ENCODE data around the gene KRT4. TPM values are rescaled to one million over a fixed set of nuclear protein-coding genes. Genes with fewer than 3 reads are reported as not detected.
A peak's percentile ranks its signal among the peaks of the same experiment; 100 is the strongest.

KRT4 gene
- total RNA-seq, 1 donor from 2014 or later, result not detected

DNA sequence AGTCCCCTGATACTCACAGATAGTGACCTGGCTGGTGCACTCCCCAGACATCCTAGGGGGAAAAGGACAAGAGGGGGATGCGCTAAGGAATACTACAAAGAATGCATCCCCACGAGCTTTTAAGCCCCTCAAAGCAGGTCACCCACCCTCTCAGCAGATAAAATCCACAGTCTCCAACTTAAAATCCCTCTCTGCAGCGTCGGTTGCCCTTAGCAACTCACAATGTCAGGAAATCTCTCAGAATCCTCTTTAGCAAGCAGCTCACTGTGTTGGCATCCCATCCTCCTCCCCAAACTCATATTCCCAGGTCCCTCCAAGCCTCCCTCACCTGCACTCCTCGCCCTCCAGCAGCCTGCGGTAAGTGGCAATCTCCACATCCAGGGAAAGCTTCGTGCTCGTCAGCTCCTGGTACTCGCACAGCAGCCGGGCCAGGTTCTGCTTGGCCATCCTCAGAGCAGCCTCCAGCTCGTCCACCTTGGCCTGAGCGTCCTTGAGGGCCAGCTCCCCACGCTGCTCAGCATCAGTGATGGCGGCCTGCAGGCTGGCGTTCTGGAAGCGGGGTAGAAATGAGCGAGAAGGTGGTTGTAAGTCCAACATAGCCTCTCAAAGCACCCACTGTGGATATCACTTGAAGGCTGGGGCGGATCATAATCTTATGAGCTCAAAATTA lies 25.7 kb upstream of the KRT4 start:
- TF ChIP-seq, protein P1, sequence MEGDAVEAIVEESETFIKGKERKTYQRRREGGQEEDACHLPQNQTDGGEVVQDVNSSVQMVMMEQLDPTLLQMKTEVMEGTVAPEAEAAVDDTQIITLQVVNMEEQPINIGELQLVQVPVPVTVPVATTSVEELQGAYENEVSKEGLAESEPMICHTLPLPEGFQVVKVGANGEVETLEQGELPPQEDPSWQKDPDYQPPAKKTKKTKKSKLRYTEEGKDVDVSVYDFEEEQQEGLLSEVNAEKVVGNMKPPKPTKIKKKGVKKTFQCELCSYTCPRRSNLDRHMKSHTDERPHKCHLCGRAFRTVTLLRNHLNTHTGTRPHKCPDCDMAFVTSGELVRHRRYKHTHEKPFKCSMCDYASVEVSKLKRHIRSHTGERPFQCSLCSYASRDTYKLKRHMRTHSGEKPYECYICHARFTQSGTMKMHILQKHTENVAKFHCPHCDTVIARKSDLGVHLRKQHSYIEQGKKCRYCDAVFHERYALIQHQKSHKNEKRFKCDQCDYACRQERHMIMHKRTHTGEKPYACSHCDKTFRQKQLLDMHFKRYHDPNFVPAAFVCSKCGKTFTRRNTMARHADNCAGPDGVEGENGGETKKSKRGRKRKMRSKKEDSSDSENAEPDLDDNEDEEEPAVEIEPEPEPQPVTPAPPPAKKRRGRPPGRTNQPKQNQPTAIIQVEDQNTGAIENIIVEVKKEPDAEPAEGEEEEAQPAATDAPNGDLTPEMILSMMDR (IDR thresholded peaks at IDR 0.05; ENCODE audit: partially characterized antibody, unreplicated experiment), result no peak
- no peak for DNase-seq

DNA sequence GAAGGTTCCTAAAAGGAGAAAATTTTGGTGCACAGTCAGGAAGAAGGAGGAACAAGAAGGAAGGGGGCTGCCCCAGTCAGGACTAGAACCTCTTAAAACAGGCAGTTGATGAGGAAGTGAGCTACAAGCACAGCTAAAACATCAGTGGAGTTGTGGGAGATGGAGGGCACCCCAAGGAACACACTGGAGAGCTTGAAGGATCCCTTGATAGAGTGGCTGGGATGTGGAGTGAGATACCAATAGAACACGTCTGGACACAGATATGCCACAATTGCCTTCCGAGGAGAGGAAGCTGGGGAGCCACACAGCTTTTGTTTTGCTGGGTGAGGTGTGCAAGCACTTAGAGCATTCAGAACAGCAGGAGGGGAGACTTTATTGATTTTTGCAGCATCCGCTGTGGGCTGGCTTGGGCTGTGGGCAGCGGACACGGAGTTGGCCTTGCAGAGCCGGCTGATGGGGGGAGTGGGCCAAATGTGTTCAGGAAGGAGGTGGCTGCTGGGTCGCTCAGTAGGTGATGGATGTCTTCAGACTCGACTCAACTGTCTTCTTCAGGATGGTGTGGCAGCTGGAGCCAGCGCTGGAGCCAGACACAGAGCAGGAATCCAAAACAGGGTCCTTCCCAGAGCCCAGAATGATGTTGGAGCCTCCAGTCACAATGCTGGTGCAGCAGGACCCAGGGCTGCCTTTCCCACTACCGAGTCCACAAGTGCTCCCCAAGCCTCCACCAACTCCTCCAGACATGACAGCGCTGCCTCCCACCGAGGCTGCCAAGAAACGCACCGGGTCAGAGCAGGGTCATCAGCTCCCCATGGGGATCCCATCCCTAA lies 24.9 kb upstream of the KRT4 start:
- TF ChIP-seq, protein P1 (IDR thresholded peaks at IDR 0.05; ENCODE audit: partially characterized antibody, unreplicated experiment), result no peak
- Mint-ChIP-seq H3K9me3 (ENCODE audit: unreplicated experiment) (peaks cover 6% of the 10 kb centered on the region), H3K4me3 (ENCODE audit: unreplicated experiment) (no peak overlapping the region), H3K36me3 (ENCODE audit: unreplicated experiment) (no peaks in the 10 kb centered on the region), H3K4me1 (ENCODE audit: low read depth, unreplicated experiment) (no peaks in the 10 kb centered on the region), H3K27me3 (ENCODE audit: unreplicated experiment) (peaks cover 12% of the 10 kb centered on the region), H3K27ac (ENCODE audit: unreplicated experiment) (no peak overlapping the region)
- DNase-seq, result peak; percentile 27

More for the DNA sequence above, 25.7 kb upstream of the KRT4 start:
- Mint-ChIP-seq H3K4me1 (ENCODE audit: low read depth, unreplicated experiment) (no peaks in the 10 kb centered on the region), H3K4me3 (ENCODE audit: unreplicated experiment) (no peak overlapping the region), H3K27ac (ENCODE audit: unreplicated experiment) (no peak overlapping the region), H3K27me3 (ENCODE audit: unreplicated experiment) (peaks cover 12% of the 10 kb centered on the region), H3K9me3 (ENCODE audit: unreplicated experiment) (peaks cover 6% of the 10 kb centered on the region), H3K36me3 (ENCODE audit: unreplicated experiment) (no peaks in the 10 kb centered on the region)

DNA sequence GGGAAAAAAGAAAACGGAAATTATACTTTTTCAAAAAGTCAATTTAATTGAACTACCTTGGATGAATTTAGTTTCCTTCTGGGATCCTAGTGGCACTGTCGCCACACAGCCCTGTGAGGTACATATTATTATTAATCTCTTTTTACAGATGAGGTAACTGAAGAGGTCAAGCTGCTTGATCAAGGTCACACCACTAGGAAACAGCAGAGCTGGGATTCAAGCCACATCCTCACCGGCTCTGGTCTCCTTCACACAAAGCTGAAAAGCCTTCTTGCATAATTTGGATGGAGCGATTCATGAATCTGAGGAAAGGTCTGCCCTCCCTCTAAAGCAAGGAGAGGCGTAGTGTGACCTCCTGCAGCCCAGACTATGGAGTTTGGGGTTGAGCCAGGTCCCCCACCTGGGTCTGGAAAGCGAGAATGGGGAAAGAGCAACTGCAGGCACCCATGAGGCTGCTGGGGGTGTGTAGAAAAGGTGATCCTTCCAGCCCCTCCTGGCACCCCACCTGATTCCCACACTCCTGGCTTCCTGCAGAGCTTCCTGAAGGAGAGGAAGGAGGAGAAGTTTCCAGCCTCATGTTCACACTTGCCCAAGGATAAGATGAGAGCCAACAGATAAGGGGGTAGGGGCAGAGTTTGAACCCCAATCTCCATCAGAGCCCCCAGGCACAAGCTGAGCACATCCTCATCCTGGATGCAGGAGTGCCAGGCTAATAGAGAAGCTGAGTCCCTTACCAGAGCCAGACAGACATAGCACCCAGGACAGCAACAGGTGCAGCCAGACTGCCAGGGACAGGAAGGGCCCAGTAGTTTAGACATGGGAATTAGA lies 24.1 kb upstream of the KRT4 start:
- H3K9me3 Mint-ChIP-seq (ENCODE audit: unreplicated experiment), result peaks cover 6% of the 10 kb centered on the region
- DNase-seq, result no peak
- H3K36me3 Mint-ChIP-seq (ENCODE audit: unreplicated experiment), result no peaks in the 10 kb centered on the region
- no peak overlapping the region for H3K4me3 Mint-ChIP-seq (ENCODE audit: unreplicated experiment)
- peaks cover 11% of the 10 kb centered on the region for H3K27me3 Mint-ChIP-seq (ENCODE audit: unreplicated experiment)
- no peak overlapping the region for H3K27ac Mint-ChIP-seq (ENCODE audit: unreplicated experiment)
- H3K4me1 Mint-ChIP-seq (ENCODE audit: low read depth, unreplicated experiment), result no peaks in the 10 kb centered on the region
- TF ChIP-seq, protein P1 (IDR thresholded peaks at IDR 0.05; ENCODE audit: partially characterized antibody, unreplicated experiment), result no peak

DNA sequence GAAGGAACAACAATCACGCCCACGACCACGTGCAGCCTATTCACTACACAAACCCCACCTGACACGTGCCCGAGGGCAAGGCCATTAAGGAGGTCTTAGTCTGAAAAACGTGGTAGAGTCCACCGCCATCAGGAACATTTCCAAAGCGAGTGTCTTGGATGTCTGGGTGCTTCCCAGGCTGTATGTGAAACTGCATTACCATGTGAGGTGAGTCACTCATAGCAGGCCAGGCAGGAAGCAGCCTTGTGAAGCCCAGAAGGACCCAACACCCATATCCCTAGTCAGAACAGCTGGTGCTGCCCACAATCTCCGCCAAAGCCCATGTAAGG lies 23.5 kb upstream of the KRT4 start:
- no peak overlapping the region for H3K4me3 Mint-ChIP-seq (ENCODE audit: unreplicated experiment)
- H3K27ac Mint-ChIP-seq (ENCODE audit: unreplicated experiment), result no peak overlapping the region
- H3K36me3 Mint-ChIP-seq (ENCODE audit: unreplicated experiment), result no peaks in the 10 kb centered on the region
- DNase-seq, result no peak
- H3K4me1 Mint-ChIP-seq (ENCODE audit: low read depth, unreplicated experiment), result no peaks in the 10 kb centered on the region
- TF ChIP-seq, protein P1 (IDR thresholded peaks at IDR 0.05; ENCODE audit: partially characterized antibody, unreplicated experiment), result no peak
- H3K9me3 Mint-ChIP-seq (ENCODE audit: unreplicated experiment), result peaks cover 6% of the 10 kb centered on the region
- peaks cover 11% of the 10 kb centered on the region for H3K27me3 Mint-ChIP-seq (ENCODE audit: unreplicated experiment)
